GM12872 (cell line): ENCODE results near the gene ENPP6.

Experiments used
- CTCF ChIP-seq: IDR thresholded peaks from 3 replicates; pipeline ENCODE4 v1.5.1; 2011; ENCODE audit warnings: low read depth, mild to moderate bottlenecking, low read length, moderate library complexity; ENCODE audit not compliant: insufficient read depth

Gene ENPP6

GRCh38 chr4:184061582-184061981 lies 156.1 kb downstream of the ENPP6 start:
- no peak for TF ChIP-seq CTCF

GRCh38 chr4:184059099-184059498 lies 158.6 kb downstream of the ENPP6 start:
- TF ChIP-seq CTCF = no peak

- TF ChIP-seq CTCF = no peak
These were observed 159.6 kb downstream of the ENPP6 start for GRCh38 chr4:184058026-184058425.

- no peak for TF ChIP-seq CTCF
These were observed 160.8 kb downstream of the ENPP6 start for GRCh38 chr4:184056877-184057276.

GRCh38 chr4:184053434-184053833 lies 164.2 kb downstream of the ENPP6 start:
- TF ChIP-seq CTCF = no peak

- no peak for TF ChIP-seq CTCF
These were observed 165.1 kb downstream of the ENPP6 start for GRCh38 chr4:184052616-184053015.

- TF ChIP-seq CTCF = no peak
These were observed 171.5 kb downstream of the ENPP6 start for GRCh38 chr4:184046148-184046547.

GRCh38 chr4:184041156-184041555 lies 176.5 kb downstream of the ENPP6 start:
- no peak for TF ChIP-seq CTCF
